ENCODE results near the gene MEIOB. TPM values are rescaled to one million over a fixed set of nuclear protein-coding genes. Genes with fewer than 3 reads are reported as not detected.

Gene MEIOB
- total RNA-seq, 1 experiment from 2014 or later: 1.4 TPM

DNA sequence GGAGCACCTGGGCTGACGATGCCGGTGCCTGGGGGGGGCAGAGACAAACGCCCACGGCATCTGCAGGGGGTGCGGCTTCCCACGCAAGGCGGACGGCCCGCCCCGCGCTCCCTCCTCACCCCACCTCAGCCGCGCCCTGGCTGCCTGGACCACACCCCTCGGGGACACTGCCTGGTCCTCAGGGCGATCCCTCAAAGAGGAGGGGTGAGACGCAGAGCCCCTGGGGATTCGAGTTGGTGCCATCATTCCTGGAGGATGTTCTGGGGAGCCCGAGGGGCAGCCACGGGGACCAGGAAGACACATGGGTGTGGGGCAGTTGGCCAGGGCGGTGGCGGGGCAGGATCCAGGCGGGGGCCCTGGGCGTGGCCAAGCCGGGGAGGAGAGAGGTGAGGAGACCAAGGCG is 82.3 kb downstream of the MEIOB start:
- H3K4me3 Mint-ChIP-seq: no peak overlapping the region
- H3K27ac Mint-ChIP-seq: no peak overlapping the region
- H3K27me3 Mint-ChIP-seq (ENCODE audit: low read depth): no peaks in the 10 kb centered on the region
- ChIA-PET CTCF (interaction anchor here (1.5 kb wide), 1 partner anchor 34 kb away, joined by 3 read pairs; no protein-coding TSS in a partner anchor), POLR2A (no interaction called here)
- peaks cover 5% of the 10 kb centered on the region for H3K36me3 Mint-ChIP-seq
- no peak for ATAC-seq
- no peak for DNase-seq (ENCODE audit: low spot score)
- TF ChIP-seq ZNF317 (CRISPR knock-in tag; IDR thresholded peaks at IDR 0.05; ENCODE audit: borderline replicate concordance, low read depth): no peak
- no peak for TF ChIP-seq NFATC4 (CRISPR knock-in tag; IDR thresholded peaks at IDR 0.05)
- no peak for TF ChIP-seq CDX4 (CRISPR knock-in tag; IDR thresholded peaks at IDR 0.05; ENCODE audit: borderline replicate concordance)
- TF ChIP-seq, protein P1, sequence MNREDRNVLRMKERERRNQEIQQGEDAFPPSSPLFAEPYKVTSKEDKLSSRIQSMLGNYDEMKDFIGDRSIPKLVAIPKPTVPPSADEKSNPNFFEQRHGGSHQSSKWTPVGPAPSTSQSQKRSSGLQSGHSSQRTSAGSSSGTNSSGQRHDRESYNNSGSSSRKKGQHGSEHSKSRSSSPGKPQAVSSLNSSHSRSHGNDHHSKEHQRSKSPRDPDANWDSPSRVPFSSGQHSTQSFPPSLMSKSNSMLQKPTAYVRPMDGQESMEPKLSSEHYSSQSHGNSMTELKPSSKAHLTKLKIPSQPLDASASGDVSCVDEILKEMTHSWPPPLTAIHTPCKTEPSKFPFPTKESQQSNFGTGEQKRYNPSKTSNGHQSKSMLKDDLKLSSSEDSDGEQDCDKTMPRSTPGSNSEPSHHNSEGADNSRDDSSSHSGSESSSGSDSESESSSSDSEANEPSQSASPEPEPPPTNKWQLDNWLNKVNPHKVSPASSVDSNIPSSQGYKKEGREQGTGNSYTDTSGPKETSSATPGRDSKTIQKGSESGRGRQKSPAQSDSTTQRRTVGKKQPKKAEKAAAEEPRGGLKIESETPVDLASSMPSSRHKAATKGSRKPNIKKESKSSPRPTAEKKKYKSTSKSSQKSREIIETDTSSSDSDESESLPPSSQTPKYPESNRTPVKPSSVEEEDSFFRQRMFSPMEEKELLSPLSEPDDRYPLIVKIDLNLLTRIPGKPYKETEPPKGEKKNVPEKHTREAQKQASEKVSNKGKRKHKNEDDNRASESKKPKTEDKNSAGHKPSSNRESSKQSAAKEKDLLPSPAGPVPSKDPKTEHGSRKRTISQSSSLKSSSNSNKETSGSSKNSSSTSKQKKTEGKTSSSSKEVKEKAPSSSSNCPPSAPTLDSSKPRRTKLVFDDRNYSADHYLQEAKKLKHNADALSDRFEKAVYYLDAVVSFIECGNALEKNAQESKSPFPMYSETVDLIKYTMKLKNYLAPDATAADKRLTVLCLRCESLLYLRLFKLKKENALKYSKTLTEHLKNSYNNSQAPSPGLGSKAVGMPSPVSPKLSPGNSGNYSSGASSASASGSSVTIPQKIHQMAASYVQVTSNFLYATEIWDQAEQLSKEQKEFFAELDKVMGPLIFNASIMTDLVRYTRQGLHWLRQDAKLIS (CRISPR knock-in tag; IDR thresholded peaks at IDR 0.05; ENCODE audit: borderline replicate concordance): no peak
- TF ChIP-seq IRF2 (CRISPR knock-in tag; IDR thresholded peaks at IDR 0.05; ENCODE audit: borderline replicate concordance, low read depth): no peak
- no peak for TF ChIP-seq ZNF263 (CRISPR knock-in tag; IDR thresholded peaks at IDR 0.05; ENCODE audit: low read depth)
- TF ChIP-seq GRHL2 (CRISPR knock-in tag; IDR thresholded peaks at IDR 0.05; ENCODE audit: insufficient replicate concordance, severe bottlenecking): no peak
- no peak for TF ChIP-seq KAT7 (CRISPR knock-in tag; IDR thresholded peaks at IDR 0.05; ENCODE audit: borderline replicate concordance)
- TF ChIP-seq, protein P2, sequence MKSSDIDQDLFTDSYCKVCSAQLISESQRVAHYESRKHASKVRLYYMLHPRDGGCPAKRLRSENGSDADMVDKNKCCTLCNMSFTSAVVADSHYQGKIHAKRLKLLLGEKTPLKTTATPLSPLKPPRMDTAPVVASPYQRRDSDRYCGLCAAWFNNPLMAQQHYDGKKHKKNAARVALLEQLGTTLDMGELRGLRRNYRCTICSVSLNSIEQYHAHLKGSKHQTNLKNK (CRISPR knock-in tag; IDR thresholded peaks at IDR 0.05): no peak
- H3K9me3 Mint-ChIP-seq: no peaks in the 10 kb centered on the region
- no peaks in the 10 kb centered on the region for H3K4me1 Mint-ChIP-seq

GRCh38 chr16:1788708-1789100 is 83.3 kb downstream of the MEIOB start:
- POLR2A ChIA-PET: no interaction called here
- no peak for TF ChIP-seq EMX1 (CRISPR knock-in tag; IDR thresholded peaks at IDR 0.05)
- no peak for TF ChIP-seq OVOL2 (CRISPR knock-in tag; IDR thresholded peaks at IDR 0.05; ENCODE audit: borderline replicate concordance)
- TF ChIP-seq RORB (CRISPR knock-in tag; IDR thresholded peaks at IDR 0.05): no peak
- TF ChIP-seq NFE2L1 (CRISPR knock-in tag; IDR thresholded peaks at IDR 0.05): no peak
- DNase-seq (ENCODE audit: low spot score) (no peak), ATAC-seq (no peak)
- Mint-ChIP-seq H3K27me3 (ENCODE audit: low read depth) (no peaks in the 10 kb centered on the region), H3K9me3 (no peaks in the 10 kb centered on the region), H3K4me3 (no peak overlapping the region), H3K36me3 (peaks cover 5% of the 10 kb centered on the region), H3K4me1 (no peaks in the 10 kb centered on the region), H3K27ac (peak overlapping the region; percentile 91)
- CTCF ChIA-PET: interaction anchor here (0.6 to 1.5 kb wide), 3 partner anchors 35 to 143 kb away, joined by 3 read pairs; no protein-coding TSS in a partner anchor

DNA sequence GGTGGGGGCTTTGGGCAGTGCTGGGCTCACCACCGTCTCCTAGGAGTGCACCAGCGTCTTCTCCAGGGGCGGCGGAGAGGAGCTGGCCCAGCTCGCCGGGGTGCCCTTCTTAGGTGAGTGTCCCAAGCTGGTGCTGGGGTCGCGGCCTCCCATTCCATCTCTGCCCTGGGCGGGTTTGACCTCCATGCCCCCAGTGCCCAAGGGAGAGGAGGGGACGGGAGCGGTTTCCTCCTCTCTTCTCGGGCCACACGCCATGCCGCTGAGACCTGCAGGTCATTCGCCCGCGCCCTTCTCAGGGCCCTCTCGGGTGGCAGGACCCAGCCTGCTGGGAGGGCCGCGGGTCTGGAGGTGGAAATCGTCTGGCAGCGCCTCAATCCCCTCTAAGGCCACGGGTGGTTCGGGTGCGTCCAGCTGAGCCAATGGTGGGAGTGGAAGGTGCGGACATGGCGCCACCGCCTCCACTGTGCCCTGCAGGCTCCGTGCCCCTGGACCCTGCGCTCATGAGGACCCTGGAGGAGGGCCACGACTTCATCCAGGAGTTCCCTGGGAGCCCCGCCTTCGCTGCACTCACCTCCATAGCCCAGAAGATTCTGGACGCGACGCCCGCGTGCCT is 83.8 kb downstream of the MEIOB start:
- ATAC-seq (no peak), DNase-seq (ENCODE audit: low spot score) (no peak)
- Mint-ChIP-seq H3K27ac (no peak overlapping the region), H3K36me3 (peaks cover 5% of the 10 kb centered on the region), H3K9me3 (no peaks in the 10 kb centered on the region), H3K4me1 (no peaks in the 10 kb centered on the region), H3K27me3 (ENCODE audit: low read depth) (no peaks in the 10 kb centered on the region), H3K4me3 (no peak overlapping the region)
- ChIA-PET POLR2A (no interaction called here), CTCF (interaction anchor here (1.5 kb wide), 1 partner anchor 144 kb away, joined by 3 read pairs; no protein-coding TSS in a partner anchor)
- TF ChIP-seq NR2C2 (CRISPR knock-in tag; IDR thresholded peaks at IDR 0.05): no peak
- TF ChIP-seq, protein P3, sequence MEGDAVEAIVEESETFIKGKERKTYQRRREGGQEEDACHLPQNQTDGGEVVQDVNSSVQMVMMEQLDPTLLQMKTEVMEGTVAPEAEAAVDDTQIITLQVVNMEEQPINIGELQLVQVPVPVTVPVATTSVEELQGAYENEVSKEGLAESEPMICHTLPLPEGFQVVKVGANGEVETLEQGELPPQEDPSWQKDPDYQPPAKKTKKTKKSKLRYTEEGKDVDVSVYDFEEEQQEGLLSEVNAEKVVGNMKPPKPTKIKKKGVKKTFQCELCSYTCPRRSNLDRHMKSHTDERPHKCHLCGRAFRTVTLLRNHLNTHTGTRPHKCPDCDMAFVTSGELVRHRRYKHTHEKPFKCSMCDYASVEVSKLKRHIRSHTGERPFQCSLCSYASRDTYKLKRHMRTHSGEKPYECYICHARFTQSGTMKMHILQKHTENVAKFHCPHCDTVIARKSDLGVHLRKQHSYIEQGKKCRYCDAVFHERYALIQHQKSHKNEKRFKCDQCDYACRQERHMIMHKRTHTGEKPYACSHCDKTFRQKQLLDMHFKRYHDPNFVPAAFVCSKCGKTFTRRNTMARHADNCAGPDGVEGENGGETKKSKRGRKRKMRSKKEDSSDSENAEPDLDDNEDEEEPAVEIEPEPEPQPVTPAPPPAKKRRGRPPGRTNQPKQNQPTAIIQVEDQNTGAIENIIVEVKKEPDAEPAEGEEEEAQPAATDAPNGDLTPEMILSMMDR (IDR thresholded peaks at IDR 0.05): no peak
- no peak for TF ChIP-seq MXD4 (CRISPR knock-in tag; IDR thresholded peaks at IDR 0.05; ENCODE audit: borderline replicate concordance)
- no peak for TF ChIP-seq ZNF317 (CRISPR knock-in tag; IDR thresholded peaks at IDR 0.05; ENCODE audit: borderline replicate concordance, low read depth)
- no peak for TF ChIP-seq TEAD4 (CRISPR knock-in tag; IDR thresholded peaks at IDR 0.05)
- no peak for TF ChIP-seq ZNF396 (CRISPR knock-in tag; IDR thresholded peaks at IDR 0.05; ENCODE audit: borderline replicate concordance)
- TF ChIP-seq SMAD4 (CRISPR knock-in tag; IDR thresholded peaks at IDR 0.05): no peak
- no peak for TF ChIP-seq ZNF219 (CRISPR knock-in tag; IDR thresholded peaks at IDR 0.05; ENCODE audit: borderline replicate concordance)
- no peak for TF ChIP-seq ZNF512 (CRISPR knock-in tag; IDR thresholded peaks at IDR 0.05; ENCODE audit: borderline replicate concordance)
